OCI-LY3 (cell line): Measurements from ENCODE around the gene SURF2.

Experiments
- H2AFZ ChIP-seq: fragments of 200-600, 300-600 bp; shearing (Covaris generic); 2 replicates; pipeline ENCODE4 v1.6.0; 2014; ENCODE audit warnings: antibody characterized with exemption, low read depth, low read length
- H3K27ac ChIP-seq: fragments of 200-600, 300-600 bp; sonication (generic); 2 replicates; pipeline ENCODE4 v1.5.1; 2014; ENCODE audit warnings: mild to moderate bottlenecking, low read length, moderate library complexity, mixed read lengths
- H3K27me3 ChIP-seq: fragments of 200-600, 300-600 bp; sonication (generic); 2 replicates; pipeline ENCODE4 v1.6.1; 2014; ENCODE audit warnings: low read depth, low read length, mixed read lengths
- H3K36me3 ChIP-seq: fragments of 200-600, 300-600 bp; sonication (generic); replicated peaks from 2 replicates; pipeline ENCODE3; 2014; ENCODE audit warnings: low read depth, low read length, mixed read lengths
- H3K4me1 ChIP-seq: fragments of 300-600, 200-600 bp; sonication (generic); 2 replicates; pipeline ENCODE4 v1.6.1; 2014; ENCODE audit warnings: low read length, mixed read lengths
- H3K4me2 ChIP-seq: fragments of 200-600, 300-600 bp; sonication (generic); 2 replicates; pipeline ENCODE4 v1.6.1; 2014; ENCODE audit warnings: low read length, mixed read lengths
- H3K4me3 ChIP-seq: fragments of 300-600, 200-600 bp; sonication (generic); 2 replicates; pipeline ENCODE4 v1.5.1; 2014; ENCODE audit warnings: antibody characterized with exemption, mild to moderate bottlenecking, low read length, moderate library complexity
- H3K79me2 ChIP-seq: fragments of 300-600, 200-600 bp; shearing (Covaris generic); 2 replicates; pipeline ENCODE4 v1.6.1; 2014; ENCODE audit warnings: mild to moderate bottlenecking, low read length, mixed read lengths
- H3K9ac ChIP-seq: fragments of 300-600, 200-600 bp; shearing (Covaris generic); 2 replicates; pipeline ENCODE4 v1.6.0; 2014; ENCODE audit warnings: mild to moderate bottlenecking, low read length, moderate library complexity
- H3K9me3 ChIP-seq: fragments of 200-600, 300-600 bp; shearing (Covaris generic); 2 replicates; pipeline ENCODE4 v1.6.1; 2014; ENCODE audit warnings: low read length, mixed read lengths; ENCODE audit not compliant: insufficient read depth
- H4K20me1 ChIP-seq: fragments of 200-600, 300-600 bp; sonication (generic); 2 replicates; pipeline ENCODE4 v1.6.1; 2016; ENCODE audit warnings: low read length, mixed read lengths; ENCODE audit not compliant: insufficient read depth
- CTCF ChIP-seq: fragments of 200-600, 300-600 bp; sonication (generic); IDR thresholded peaks from 2 replicates; pipeline ENCODE4 v1.5.1; 2014; ENCODE audit warnings: antibody characterized with exemption, low read length, low read depth
- EZH2phosphoT487 ChIP-seq: fragments of 200-600 bp; shearing (Covaris generic); IDR thresholded peaks from 2 replicates; pipeline ENCODE4 v1.6.1; 2018; ENCODE audit warnings: antibody characterized with exemption, mixed run types, low read depth

The SURF2 gene

DNA sequence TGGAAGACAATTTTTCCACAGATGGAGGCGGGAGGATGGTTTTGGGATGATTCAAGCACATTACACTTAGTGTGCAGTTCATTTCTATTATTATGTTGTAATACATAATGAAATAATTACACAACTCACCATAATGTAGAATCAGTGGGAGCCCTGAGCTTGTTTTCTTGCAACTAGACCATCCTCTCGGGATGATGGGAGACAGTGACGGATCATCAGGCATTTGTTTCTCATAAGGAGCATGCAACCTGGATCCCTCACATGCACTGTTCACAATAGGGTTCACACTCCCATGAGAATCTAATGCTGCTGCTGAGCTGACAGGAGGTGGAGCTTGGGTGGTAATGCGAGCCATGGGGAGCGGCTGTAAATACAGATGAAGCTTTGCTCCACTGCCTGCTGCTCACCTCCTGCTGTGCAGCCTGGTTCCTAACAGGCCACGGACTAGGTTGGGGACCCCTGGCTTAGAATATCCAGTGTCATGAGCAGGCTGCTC, 21.4 kb downstream of the SURF2 start:
- Histone ChIP-seq H3K79me2 (peaks cover 31% of the 10 kb centered on the region), H3K4me3 (no peak overlapping the region), H3K27me3 (no peaks in the 10 kb centered on the region), H3K4me2 (no peak overlapping the region; the same call in 1 of the 2 replicates), H3K36me3 (peaks cover 5% of the 10 kb centered on the region), H3K27ac (no peak overlapping the region), H2AFZ (no peak overlapping the region), H4K20me1 (peaks cover 18% of the 10 kb centered on the region), H3K9me3 (no peaks in the 10 kb centered on the region; the same call in 1 of the 2 replicates), H3K4me1 (peaks cover 11% of the 10 kb centered on the region; the same call in 1 of the 2 replicates), H3K9ac (no peak overlapping the region)
- no peak for TF ChIP-seq CTCF
- no peak for TF ChIP-seq EZH2phosphoT487

DNA sequence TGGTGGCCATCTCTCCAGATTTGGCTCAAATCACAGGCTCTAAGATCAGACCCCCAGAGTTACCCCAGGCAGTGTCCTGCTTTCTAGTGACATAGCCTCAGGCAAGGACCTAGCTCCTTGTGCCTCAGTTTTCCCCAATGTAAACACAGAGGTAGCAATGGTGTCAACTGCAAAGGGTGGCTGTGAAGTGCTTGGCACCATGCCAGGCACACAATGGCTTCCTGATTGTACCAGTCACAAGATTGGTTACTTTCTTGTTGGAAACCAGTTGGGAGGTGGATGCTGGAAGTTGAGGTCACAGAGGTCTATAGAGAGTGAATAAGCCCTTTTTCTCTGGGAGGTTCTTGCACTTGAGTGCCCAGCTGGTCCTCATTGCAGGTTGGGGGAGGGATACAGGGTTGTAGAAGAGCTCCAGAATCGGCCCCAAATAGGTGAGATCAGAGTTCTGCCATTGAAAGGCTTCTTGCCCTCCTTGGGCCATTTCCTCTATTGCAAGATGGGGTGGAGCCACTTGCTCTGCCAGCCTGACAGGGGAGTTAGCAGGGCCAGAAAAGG, 22.1 kb downstream of the SURF2 start:
- Histone ChIP-seq H3K79me2 (peaks cover 24% of the 10 kb centered on the region), H3K27me3 (no peaks in the 10 kb centered on the region), H2AFZ (no peak overlapping the region), H3K4me2 (no peak overlapping the region; the same call in 1 of the 2 replicates), H4K20me1 (peaks cover 12% of the 10 kb centered on the region), H3K36me3 (no peaks in the 10 kb centered on the region), H3K9ac (no peak overlapping the region), H3K27ac (no peak overlapping the region), H3K9me3 (no peaks in the 10 kb centered on the region; the same call in 1 of the 2 replicates), H3K4me1 (peaks cover 11% of the 10 kb centered on the region; the same call in 1 of the 2 replicates), H3K4me3 (no peak overlapping the region)
- TF ChIP-seq CTCF (no peak), EZH2phosphoT487 (no peak)

DNA sequence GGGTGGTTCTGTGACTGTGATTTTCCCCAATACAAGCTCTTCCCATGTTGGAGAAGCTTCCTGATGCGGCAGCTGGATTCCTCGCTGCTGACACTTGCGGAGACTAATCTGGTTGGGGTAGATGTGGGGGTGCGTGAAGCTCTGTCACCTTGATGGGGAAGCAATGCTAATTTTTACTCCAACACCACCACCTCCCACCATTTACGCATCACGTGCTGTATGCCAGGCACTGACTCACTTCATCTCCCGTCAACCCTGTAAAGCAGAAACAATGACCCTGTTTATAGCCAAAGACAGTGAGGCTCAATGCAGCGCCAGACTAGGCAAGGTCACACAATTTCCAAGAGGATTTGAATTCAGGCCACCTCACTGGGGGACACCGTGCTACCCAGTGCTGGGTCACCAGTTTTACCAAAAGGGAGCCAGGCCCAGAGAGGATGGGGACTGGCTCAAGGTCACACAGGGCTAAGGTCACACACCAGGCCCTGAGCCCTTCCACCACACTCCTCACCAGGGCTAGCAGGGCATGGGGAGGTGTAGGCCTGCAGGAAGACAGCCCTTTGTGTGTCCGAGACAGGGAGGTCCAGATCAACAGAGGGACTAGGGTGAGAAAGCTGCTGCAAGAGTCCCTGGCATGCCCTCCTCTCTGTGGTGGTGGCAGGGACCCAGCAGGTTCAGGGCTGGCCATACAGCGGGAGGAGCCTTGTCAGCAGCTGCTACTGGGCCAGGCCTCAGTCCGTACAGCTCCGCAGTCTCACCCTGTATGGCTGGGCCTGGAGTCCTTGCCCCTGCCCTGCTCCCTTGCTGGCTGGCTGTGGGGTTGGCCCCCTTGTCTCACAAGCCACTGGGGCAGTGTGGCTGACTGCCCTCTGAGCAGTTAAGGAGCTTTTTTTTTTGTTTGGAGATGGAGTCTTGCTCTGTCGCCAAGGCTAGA, 23.1 kb downstream of the SURF2 start:
- peaks cover 7% of the 10 kb centered on the region; the same call in 1 of the 2 replicates for H4K20me1 ChIP-seq
- peaks cover 6% of the 10 kb centered on the region; the same call in 1 of the 2 replicates for H3K4me1 ChIP-seq
- H3K9ac ChIP-seq, result no peak overlapping the region
- no peak overlapping the region for H3K27ac ChIP-seq
- no peak overlapping the region for H3K4me3 ChIP-seq
- H3K27me3 ChIP-seq, result no peaks in the 10 kb centered on the region
- H3K4me2 ChIP-seq, result no peak overlapping the region
- no peak for TF ChIP-seq EZH2phosphoT487
- no peak for TF ChIP-seq CTCF
- H3K9me3 ChIP-seq, result no peaks in the 10 kb centered on the region; the same call in 1 of the 2 replicates
- peaks cover 14% of the 10 kb centered on the region for H3K79me2 ChIP-seq
- no peaks in the 10 kb centered on the region for H3K36me3 ChIP-seq
- H2AFZ ChIP-seq, result no peak overlapping the region

DNA sequence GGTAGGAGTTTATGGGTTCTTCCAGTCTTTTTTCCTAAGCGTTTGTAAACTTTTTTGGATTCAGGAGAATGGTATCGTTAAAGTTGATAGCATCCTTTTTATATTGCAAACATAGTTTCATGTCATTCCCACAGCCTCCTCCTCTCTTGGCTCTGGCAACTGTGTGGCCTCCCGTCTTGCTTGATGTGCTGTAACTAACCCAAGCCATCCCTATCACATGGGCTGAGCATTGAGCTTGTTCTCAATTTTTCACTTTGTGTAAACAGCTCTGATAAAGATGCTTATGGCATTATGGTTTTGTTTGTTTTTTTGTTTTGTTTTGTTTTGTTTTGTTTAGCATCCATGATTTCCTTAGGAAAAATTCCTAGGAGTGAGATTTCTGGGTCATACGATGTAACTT, 24.4 kb downstream of the SURF2 start:
- Histone ChIP-seq H3K27ac (no peak overlapping the region), H4K20me1 (no peaks in the 10 kb centered on the region), H3K36me3 (no peaks in the 10 kb centered on the region), H3K4me3 (no peak overlapping the region), H2AFZ (no peak overlapping the region), H3K4me2 (no peak overlapping the region), H3K9ac (no peak overlapping the region), H3K9me3 (no peaks in the 10 kb centered on the region; the same call in 1 of the 2 replicates), H3K4me1 (peaks cover 6% of the 10 kb centered on the region; the same call in 1 of the 2 replicates), H3K79me2 (peaks cover 1% of the 10 kb centered on the region), H3K27me3 (no peaks in the 10 kb centered on the region)
- no peak for TF ChIP-seq EZH2phosphoT487
- no peak for TF ChIP-seq CTCF
